ENCODE measurements around the gene DCDC1.

Gene DCDC1

GRCh38 chr11:30992513-30992849, 377.1 kb downstream of the DCDC1 start:
- no peak for DNase-seq
- Histone ChIP-seq H3K4me3 (ENCODE audit: low read depth, low read length) (no peak overlapping the region), H3K36me3 (replicated peaks) (no peaks in the 10 kb centered on the region), H3K27ac (no peak overlapping the region), H3K27me3 (replicated peaks) (no peaks in the 10 kb centered on the region)
- TF ChIP-seq CTCF (IDR thresholded peaks at IDR 0.05; ENCODE audit: low read depth, low read length, missing control alignments), result no peak
- in situ Hi-C loops (cut with HindIII; ENCODE audit: low pct_ligation_motif_present, low sequenced_read_pairs), result no loop called here

GRCh38 chr11:30991802-30992512, 377.6 kb downstream of the DCDC1 start:
- no peak for DNase-seq
- TF ChIP-seq CTCF (IDR thresholded peaks at IDR 0.05; ENCODE audit: low read depth, low read length, missing control alignments), result no peak
- Histone ChIP-seq H3K4me3 (ENCODE audit: low read depth, low read length) (no peak overlapping the region), H3K27ac (no peak overlapping the region), H3K36me3 (replicated peaks) (no peaks in the 10 kb centered on the region), H3K27me3 (replicated peaks) (no peaks in the 10 kb centered on the region)
- in situ Hi-C loops (cut with HindIII; ENCODE audit: low pct_ligation_motif_present, low sequenced_read_pairs), result no loop called here

GRCh38 chr11:30991376-30991775, 378.2 kb downstream of the DCDC1 start:
- TF ChIP-seq CTCF (IDR thresholded peaks at IDR 0.05; ENCODE audit: low read depth, low read length, missing control alignments), result no peak
- in situ Hi-C loops (cut with HindIII; ENCODE audit: low pct_ligation_motif_present, low sequenced_read_pairs), result no loop called here
- no peaks in the 10 kb centered on the region for H3K27me3 ChIP-seq (replicated peaks)

GRCh38 chr11:30990625-30991296, 378.8 kb downstream of the DCDC1 start:
- TF ChIP-seq CTCF (IDR thresholded peaks at IDR 0.05; ENCODE audit: low read depth, low read length, missing control alignments), result no peak
- in situ Hi-C loops (cut with HindIII; ENCODE audit: low pct_ligation_motif_present, low sequenced_read_pairs), result no loop called here
- DNase-seq, result no peak
- Histone ChIP-seq H3K4me3 (ENCODE audit: low read depth, low read length) (no peak overlapping the region), H3K36me3 (replicated peaks) (no peaks in the 10 kb centered on the region), H3K27me3 (replicated peaks) (no peaks in the 10 kb centered on the region), H3K27ac (no peak overlapping the region)

More at GRCh38 chr11:30991376-30991775, 378.2 kb downstream of the DCDC1 start:
- H3K4me3 ChIP-seq (ENCODE audit: low read depth, low read length), result no peak overlapping the region
- no peaks in the 10 kb centered on the region for H3K36me3 ChIP-seq (replicated peaks)
- no peak for DNase-seq
- H3K27ac ChIP-seq, result no peak overlapping the region

GRCh38 chr11:30987819-30988218, 381.7 kb downstream of the DCDC1 start:
- no peak for TF ChIP-seq CTCF (IDR thresholded peaks at IDR 0.05; ENCODE audit: low read depth, low read length, missing control alignments)
- DNase-seq, result no peak
- in situ Hi-C loops (cut with HindIII; ENCODE audit: low pct_ligation_motif_present, low sequenced_read_pairs), result no loop called here

More at GRCh38 chr11:30987819-30988218, 381.7 kb downstream of the DCDC1 start:
- Histone ChIP-seq H3K36me3 (replicated peaks) (no peaks in the 10 kb centered on the region), H3K27ac (no peak overlapping the region), H3K4me3 (ENCODE audit: low read depth, low read length) (no peak overlapping the region), H3K27me3 (replicated peaks) (no peaks in the 10 kb centered on the region)
